HFFc6 (cell line): Measurements from ENCODE around the gene CRB3. TPM values are rescaled to one million over a fixed set of nuclear protein-coding genes. Genes with fewer than 3 reads are reported as not detected.

Source experiments
- DNase-seq: peaks from one replicate; pipeline ENCODE4 v3.0.0-alpha.2; 2018
- H3K27ac Mint-ChIP-seq: 2 replicates; pipeline ENCODE4 v1.8.0; 2020; ENCODE audit warnings: mild to moderate bottlenecking, mixed read lengths
- H3K27me3 Mint-ChIP-seq: 2 replicates; pipeline ENCODE4 v1.8.0; 2021; ENCODE audit warnings: mild to moderate bottlenecking, moderate library complexity, mixed read lengths; ENCODE audit not compliant: insufficient read depth
- H3K36me3 Mint-ChIP-seq: 2 replicates; pipeline ENCODE4 v1.8.0; 2021; ENCODE audit warnings: low read depth, mixed read lengths
- H3K4me1 Mint-ChIP-seq: 2 replicates; pipeline ENCODE4 v1.8.0; 2020; ENCODE audit warnings: low read depth, mixed read lengths
- H3K4me3 Mint-ChIP-seq: 2 replicates; pipeline ENCODE4 v1.8.0; 2020; ENCODE audit warnings: mild to moderate bottlenecking, moderate library complexity, mixed read lengths
- H3K9me3 Mint-ChIP-seq: 2 replicates; pipeline ENCODE4 v1.8.0; 2020; ENCODE audit warnings: mild to moderate bottlenecking, mixed read lengths
- total RNA-seq, 6 experiments: library from RNA; stranded (reverse); fragmentation: NEBNext Ultra II Directional; extraction: Animal tissue kit (Norgen Biotek cat#: 25700); gene quantifications; 2 replicates in 1 of 6; 3 replicates in 5 of 6; pipeline ENCODE4 v1.2.3, GENCODE V29; 2021
- TF ChIP-seq, protein P1 (sequence below): fragments of 200-600 bp; sonication (generic); IDR thresholded peaks from 2 replicates; pipeline ENCODE4 v1.5.0; 2021; ENCODE audit warnings: antibody characterized with exemption, mild to moderate bottlenecking

CRB3 gene
- total RNA-seq, 6 experiments from 2014 or later: not detected

DNA sequence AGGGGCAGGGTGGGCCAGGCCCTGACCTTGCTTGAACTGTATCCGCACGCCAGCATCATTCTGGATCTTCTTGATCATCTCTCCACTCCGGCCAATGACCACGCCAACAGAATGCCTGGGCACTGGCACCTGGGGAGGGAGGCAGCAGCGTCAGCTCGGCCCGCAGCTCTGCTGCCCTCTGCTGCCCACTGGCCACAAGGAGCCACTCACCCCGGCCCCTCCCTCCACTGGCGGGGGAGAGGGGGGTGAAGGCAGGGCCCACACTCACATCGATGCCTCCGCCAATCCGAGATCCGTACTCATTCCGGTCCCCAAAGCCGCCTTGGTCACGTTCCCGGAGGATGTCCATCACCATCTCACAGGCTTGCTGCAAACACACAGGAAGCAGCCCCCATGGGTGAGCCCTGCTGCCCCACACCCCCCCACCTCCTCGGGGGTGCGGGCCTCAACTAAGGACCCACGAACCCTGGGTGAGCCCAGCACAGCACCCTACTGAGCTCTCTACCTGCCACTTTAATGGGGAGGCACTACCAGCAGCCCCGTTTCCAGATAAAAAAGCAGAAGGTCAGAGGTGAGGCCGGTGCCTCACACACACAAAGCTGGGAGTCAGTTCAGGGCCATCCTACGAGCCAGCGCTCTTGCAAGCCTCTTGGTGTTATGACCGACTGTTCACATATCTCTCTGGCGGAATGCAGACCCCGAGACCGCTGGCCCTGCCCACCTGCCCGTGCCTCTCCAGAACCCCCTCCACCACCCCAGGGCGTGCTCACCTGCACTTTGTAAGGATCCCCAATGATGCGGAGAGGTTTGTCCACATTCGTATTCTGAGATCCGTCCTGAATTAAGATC lies 46.1 kb upstream of the CRB3 start:
- TF ChIP-seq, protein P1, sequence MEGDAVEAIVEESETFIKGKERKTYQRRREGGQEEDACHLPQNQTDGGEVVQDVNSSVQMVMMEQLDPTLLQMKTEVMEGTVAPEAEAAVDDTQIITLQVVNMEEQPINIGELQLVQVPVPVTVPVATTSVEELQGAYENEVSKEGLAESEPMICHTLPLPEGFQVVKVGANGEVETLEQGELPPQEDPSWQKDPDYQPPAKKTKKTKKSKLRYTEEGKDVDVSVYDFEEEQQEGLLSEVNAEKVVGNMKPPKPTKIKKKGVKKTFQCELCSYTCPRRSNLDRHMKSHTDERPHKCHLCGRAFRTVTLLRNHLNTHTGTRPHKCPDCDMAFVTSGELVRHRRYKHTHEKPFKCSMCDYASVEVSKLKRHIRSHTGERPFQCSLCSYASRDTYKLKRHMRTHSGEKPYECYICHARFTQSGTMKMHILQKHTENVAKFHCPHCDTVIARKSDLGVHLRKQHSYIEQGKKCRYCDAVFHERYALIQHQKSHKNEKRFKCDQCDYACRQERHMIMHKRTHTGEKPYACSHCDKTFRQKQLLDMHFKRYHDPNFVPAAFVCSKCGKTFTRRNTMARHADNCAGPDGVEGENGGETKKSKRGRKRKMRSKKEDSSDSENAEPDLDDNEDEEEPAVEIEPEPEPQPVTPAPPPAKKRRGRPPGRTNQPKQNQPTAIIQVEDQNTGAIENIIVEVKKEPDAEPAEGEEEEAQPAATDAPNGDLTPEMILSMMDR: peak; percentile 62
- no peak for DNase-seq
- H3K27me3 Mint-ChIP-seq: peaks cover 1% of the 10 kb centered on the region; the same call in 1 of the 2 replicates
- peaks cover 18% of the 10 kb centered on the region for H3K36me3 Mint-ChIP-seq
- H3K9me3 Mint-ChIP-seq: no peaks in the 10 kb centered on the region
- no peak overlapping the region for H3K27ac Mint-ChIP-seq
- H3K4me3 Mint-ChIP-seq: no peak overlapping the region
- H3K4me1 Mint-ChIP-seq: peaks cover 11% of the 10 kb centered on the region

DNA sequence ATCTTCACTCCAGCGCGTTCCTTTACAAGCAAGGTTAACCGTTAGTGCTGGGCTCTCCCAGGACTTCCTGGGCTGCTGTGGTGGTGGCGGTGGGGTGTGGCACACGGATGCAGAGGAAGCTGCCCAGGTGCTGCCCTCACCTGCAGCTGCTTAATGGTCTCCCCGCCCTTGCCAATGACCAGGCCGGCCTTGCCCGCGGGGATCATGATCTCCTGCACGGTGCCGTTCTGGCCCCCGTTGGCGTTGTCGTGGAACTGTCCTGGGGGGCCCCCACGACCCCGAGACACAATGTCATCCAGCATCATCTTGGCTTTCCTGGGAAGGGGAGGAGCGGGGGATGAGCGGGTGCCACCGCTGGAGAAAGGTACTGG lies 45.5 kb upstream of the CRB3 start:
- no peak overlapping the region for H3K27ac Mint-ChIP-seq
- TF ChIP-seq, protein P1: no peak
- no peak for DNase-seq
- H3K9me3 Mint-ChIP-seq: no peaks in the 10 kb centered on the region
- H3K27me3 Mint-ChIP-seq: peaks cover 1% of the 10 kb centered on the region; the same call in 1 of the 2 replicates
- peaks cover 17% of the 10 kb centered on the region for H3K4me1 Mint-ChIP-seq
- H3K36me3 Mint-ChIP-seq: peaks cover 18% of the 10 kb centered on the region
- H3K4me3 Mint-ChIP-seq: no peak overlapping the region

DNA sequence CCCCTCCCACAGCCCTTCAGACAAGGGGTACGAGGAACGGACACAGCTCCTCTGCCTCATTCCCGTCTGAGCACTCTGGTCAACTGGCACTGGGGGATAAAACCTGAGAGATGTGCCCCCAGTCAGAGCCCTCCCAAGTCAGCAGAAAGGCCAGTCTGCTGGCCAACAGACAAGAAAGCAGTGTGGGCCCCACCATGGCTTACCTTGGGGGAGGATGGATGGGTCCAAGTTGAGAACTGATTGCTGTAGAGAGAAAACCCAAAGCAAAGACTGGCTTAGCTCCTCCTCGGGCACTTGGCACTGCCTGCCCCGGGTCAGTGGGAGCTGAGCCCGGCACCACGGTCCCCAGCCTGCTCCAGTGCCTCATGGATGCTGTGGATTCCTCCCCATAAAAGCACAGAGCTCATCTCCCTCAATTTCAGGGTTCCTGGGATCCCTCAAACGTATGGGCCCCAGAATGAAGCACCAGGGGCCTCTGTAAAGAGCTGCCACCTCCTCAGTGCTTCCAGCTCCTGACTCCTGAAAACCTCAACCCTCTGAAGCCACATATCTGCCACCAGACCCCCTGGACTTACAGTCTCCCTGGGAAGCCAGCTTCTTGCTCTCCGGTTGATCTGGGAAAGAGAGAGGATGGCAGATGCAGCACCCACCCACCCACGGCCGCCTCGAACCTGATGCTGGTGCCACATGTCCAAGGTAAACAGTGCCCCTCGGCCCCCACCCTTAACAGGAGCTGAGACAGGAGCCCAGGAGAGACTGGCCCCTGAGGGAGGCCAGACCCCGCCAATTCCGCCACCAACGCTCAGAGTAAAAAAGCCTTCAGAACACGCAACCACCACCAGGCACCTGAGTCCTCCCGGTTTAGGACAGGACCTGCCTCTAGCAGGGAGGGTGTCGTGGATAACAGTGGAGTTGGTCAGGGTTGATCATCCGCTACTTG lies 42.7 kb upstream of the CRB3 start:
- Mint-ChIP-seq H3K27ac (peak overlapping the region; percentile 34; the same call in 1 of the 2 replicates), H3K27me3 (peaks cover 5% of the 10 kb centered on the region; the same call in 1 of the 2 replicates), H3K9me3 (no peaks in the 10 kb centered on the region), H3K4me1 (peaks cover 26% of the 10 kb centered on the region), H3K36me3 (peaks cover 23% of the 10 kb centered on the region), H3K4me3 (no peak overlapping the region)
- TF ChIP-seq, protein P1: no peak
- DNase-seq: no peak

DNA sequence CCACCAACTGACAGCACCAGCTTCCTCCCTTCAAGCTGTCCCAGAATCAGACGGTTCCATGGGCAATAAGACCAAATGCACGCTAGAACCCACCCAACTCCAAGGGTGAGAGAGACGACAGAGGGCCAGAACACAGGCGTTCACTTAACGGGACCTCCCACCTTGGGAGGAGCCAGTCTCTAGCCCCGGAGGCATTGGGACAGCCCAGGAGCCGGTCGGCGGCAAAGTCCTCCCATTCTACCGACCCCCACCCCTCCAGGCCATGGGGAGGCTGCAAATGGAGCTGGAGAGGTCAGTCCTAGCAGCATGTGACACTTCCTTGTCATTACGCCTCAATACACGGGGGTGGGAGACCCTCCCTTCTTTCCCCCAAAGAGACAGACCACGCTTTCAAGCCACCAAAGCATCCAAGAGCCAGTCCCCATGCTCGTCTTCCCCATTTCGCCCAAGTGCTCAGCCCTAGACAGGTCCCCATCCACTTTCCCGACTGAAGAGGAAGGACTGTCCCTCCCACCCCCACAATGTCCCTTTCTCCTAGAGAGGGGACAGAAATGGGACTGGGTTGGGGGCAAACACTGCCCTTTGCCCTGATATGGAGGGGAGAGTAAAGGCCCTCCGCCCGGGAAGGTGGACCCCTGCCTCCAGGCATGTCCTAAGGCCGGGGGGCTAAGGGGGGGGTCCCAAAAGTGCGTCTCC lies 40.4 kb upstream of the CRB3 start:
- TF ChIP-seq, protein P1: no peak
- peak; percentile 44 for DNase-seq
- no peaks in the 10 kb centered on the region for H3K9me3 Mint-ChIP-seq
- H3K4me1 Mint-ChIP-seq: peaks cover 26% of the 10 kb centered on the region
- H3K27ac Mint-ChIP-seq: peak overlapping the region; percentile 71
- peaks cover 23% of the 10 kb centered on the region for H3K36me3 Mint-ChIP-seq
- peak overlapping the region; percentile 96 for H3K4me3 Mint-ChIP-seq
- peaks cover 5% of the 10 kb centered on the region; the same call in 1 of the 2 replicates for H3K27me3 Mint-ChIP-seq
